GM18499 (cell line): ENCODE data around the gene GAK.

ENCODE experiments used
- ATAC-seq: cut with Tn5 transposase; IDR thresholded peaks from one replicate; pipeline ENCODE4 v1.9.1; 2021; ENCODE audit warnings: moderate number of reproducible peaks; ENCODE audit not compliant: insufficient read depth, unreplicated experiment

The GAK gene

GRCh38 chr4:856225-856901, 75.8 kb downstream of the GAK start:
- ATAC-seq: no peak

- ATAC-seq: no peak
Measured at GRCh38 chr4:855880-856224, 76.3 kb downstream of the GAK start.

GRCh38 chr4:854356-854755, 77.8 kb downstream of the GAK start:
- ATAC-seq: no peak

GRCh38 chr4:853416-853781, 78.7 kb downstream of the GAK start:
- no peak for ATAC-seq

- ATAC-seq: no peak
Measured at GRCh38 chr4:851701-852430, 80.2 kb downstream of the GAK start.

GRCh38 chr4:850323-850945, 81.7 kb downstream of the GAK start:
- no peak for ATAC-seq

GRCh38 chr4:849478-850175, 82.5 kb downstream of the GAK start:
- no peak for ATAC-seq

GRCh38 chr4:848803-849477, 83.2 kb downstream of the GAK start:
- no peak for ATAC-seq

- ATAC-seq: no peak
Measured at GRCh38 chr4:848307-848691, 83.8 kb downstream of the GAK start.

- no peak for ATAC-seq
Measured at GRCh38 chr4:845836-846251, 86.3 kb downstream of the GAK start.

GRCh38 chr4:845233-845835, 86.8 kb downstream of the GAK start:
- no peak for ATAC-seq

GRCh38 chr4:844752-845232, 87.3 kb downstream of the GAK start:
- no peak for ATAC-seq

GRCh38 chr4:839675-840443, 92.3 kb downstream of the GAK start:
- no peak for ATAC-seq

- no peak for ATAC-seq
Measured at GRCh38 chr4:837772-838171, 94.3 kb downstream of the GAK start.

- ATAC-seq: no peak
Measured at GRCh38 chr4:836750-837301, 95.3 kb downstream of the GAK start.

GRCh38 chr4:836003-836511, 96.1 kb downstream of the GAK start:
- no peak for ATAC-seq

GRCh38 chr4:835148-836002, 96.7 kb downstream of the GAK start:
- no peak for ATAC-seq
